Thoracic aorta (tissue), 2 donors: ENCODE results near the gene ZBTB4. TPM values are rescaled to one million over a fixed set of nuclear protein-coding genes. Genes with fewer than 3 reads are reported as not detected.

ENCODE experiments used
- ATAC-seq: fragments of 150-250 bp; one replicate; pipeline ENCODE4 v1.8.0; 2017; ENCODE audit warnings: low read depth; ENCODE audit not compliant: insufficient number of reproducible peaks, low FRiP score
- DNase-seq: peaks from one replicate; pipeline ENCODE4 v3.0.0-alpha.2; 2020; ENCODE audit warnings: low spot score
- H3K27ac ChIP-seq, 2 donors: fragments of 200-600 bp; sonication (generic); 1 replicate in 1 of 2; 2 replicates in 1 of 2; pipeline ENCODE4 v1.5.1; 2016; ENCODE audit warnings: mild to moderate bottlenecking in 2 of 2, moderate library complexity in 2 of 2
- H3K27me3 ChIP-seq: fragments of 200-600 bp; sonication (generic); replicated peaks from 2 replicates; pipeline ENCODE4 v1.6.0; 2016; ENCODE audit warnings: mild to moderate bottlenecking; ENCODE audit not compliant: insufficient read depth
- H3K36me3 ChIP-seq: fragments of 200-600 bp; sonication (generic); one replicate; pipeline ENCODE4 v1.5.1; 2016
- H3K4me1 ChIP-seq, 2 donors: fragments of 200-600 bp; sonication (generic); 1 replicate in 1 of 2; 2 replicates in 1 of 2; pipeline versions ENCODE4 v1.5.1 to v1.6.0; 2016; ENCODE audit warnings: low read depth in 2 of 2, mild to moderate bottlenecking in 1 of 2; ENCODE audit not compliant: control insufficient read depth in 1 of 2
- H3K4me3 ChIP-seq: fragments of 200-600 bp; sonication (generic); 2 replicates; pipeline ENCODE4 v1.5.1; 2016; ENCODE audit warnings: mild to moderate bottlenecking
- H3K9me3 ChIP-seq: fragments of 200-600 bp; sonication (generic); 2 replicates; pipeline ENCODE4 v1.5.1; 2016
- CTCF ChIP-seq: fragments of 200-600 bp; sonication (generic); IDR thresholded peaks from one replicate; pipeline ENCODE4 v1.5.1; 2019; ENCODE audit warnings: antibody characterized with exemption
- total RNA-seq, 2 donors: library from RNA; depleted of rRNA; stranded (reverse); fragments of >200 nt; gene quantifications; one replicate each; pipeline versions ENCODE4 v1.1.0 to v1.2.3, GENCODE V29; 2016

ZBTB4 gene
- total RNA-seq, 2 donors from 2014 or later, result 56.2 to 72.3 TPM

- DNase-seq (no peak), ATAC-seq (no peak)
- Histone ChIP-seq H3K27ac (no peak overlapping the region), H3K9me3 (no peaks in the 10 kb centered on the region), H3K4me3 (no peak overlapping the region), H3K4me1 (no peaks in the 10 kb centered on the region), H3K27me3 (no peaks in the 10 kb centered on the region), H3K36me3 (peaks cover 57% of the 10 kb centered on the region)
- TF ChIP-seq CTCF, result no peak
These were observed 17.2 kb upstream of the ZBTB4 start for GRCh38 chr17:7496470-7497183.

GRCh38 chr17:7495906-7496434 is 16.5 kb upstream of the ZBTB4 start:
- H3K27me3 ChIP-seq, result no peaks in the 10 kb centered on the region
- no peak overlapping the region for H3K4me3 ChIP-seq
- no peak for TF ChIP-seq CTCF
- no peaks in the 10 kb centered on the region for H3K9me3 ChIP-seq
- peaks cover 0 to 3% of the 10 kb centered on the region in 2 donors for H3K4me1 ChIP-seq
- H3K27ac ChIP-seq, result no peak overlapping the region
- peaks cover 51% of the 10 kb centered on the region for H3K36me3 ChIP-seq
- DNase-seq (no peak), ATAC-seq (no peak)

GRCh38 chr17:7493941-7494340 is 14.5 kb upstream of the ZBTB4 start:
- H3K36me3 ChIP-seq, result peaks cover 32% of the 10 kb centered on the region
- peaks cover under 1 to 13% of the 10 kb centered on the region in 2 donors for H3K4me1 ChIP-seq
- H3K4me3 ChIP-seq, result no peak overlapping the region
- no peak for ATAC-seq
- no peak for DNase-seq
- H3K9me3 ChIP-seq, result no peaks in the 10 kb centered on the region
- no peaks in the 10 kb centered on the region for H3K27me3 ChIP-seq
- no peak for TF ChIP-seq CTCF
- no peak overlapping the region for H3K27ac ChIP-seq

- DNase-seq (no peak), ATAC-seq (no peak)
- no peaks in the 10 kb centered on the region for H3K27me3 ChIP-seq
- no peak overlapping the region for H3K27ac ChIP-seq
- H3K4me3 ChIP-seq, result no peak overlapping the region
- H3K36me3 ChIP-seq, result peaks cover 9% of the 10 kb centered on the region
- TF ChIP-seq CTCF, result no peak
- peaks cover 17 to 34% of the 10 kb centered on the region in 2 donors for H3K4me1 ChIP-seq
- no peaks in the 10 kb centered on the region for H3K9me3 ChIP-seq
These were observed 12.2 kb upstream of the ZBTB4 start for GRCh38 chr17:7491583-7491982.

GRCh38 chr17:7490144-7490543 is 10.7 kb upstream of the ZBTB4 start:
- peaks cover 31 to 49% of the 10 kb centered on the region in 2 donors for H3K4me1 ChIP-seq
- TF ChIP-seq CTCF, result no peak

More at GRCh38 chr17:7490144-7490543, 10.7 kb upstream of the ZBTB4 start:
- DNase-seq (no peak), ATAC-seq (no peak)
- Histone ChIP-seq H3K27me3 (no peaks in the 10 kb centered on the region), H3K27ac (no peak overlapping the region), H3K4me3 (no peak overlapping the region), H3K36me3 (no peaks in the 10 kb centered on the region), H3K9me3 (no peaks in the 10 kb centered on the region)
